HG02759 (cell line): ENCODE measurements around the gene UMAD1.

Source experiments
- ATAC-seq: cut with Tn5 transposase; IDR thresholded peaks from one replicate; pipeline ENCODE4 v1.9.1; 2021; ENCODE audit warnings: mild to moderate bottlenecking, moderate library complexity; ENCODE audit not compliant: unreplicated experiment

Gene UMAD1

GRCh38 chr7:7718492-7718891 is 77.9 kb downstream of the UMAD1 start, which contains the start of gene RPA3:
TSS of gene RPA3 (minus strand) at chr7:7718607. CDS start at chr7:7640418, 78,189 bp downstream.
- no peak for ATAC-seq

- peak; percentile 95 for ATAC-seq
Measured at GRCh38 chr7:7719236-7719635, 78.7 kb downstream of the UMAD1 start.

- ATAC-seq: no peak
Measured at GRCh38 chr7:7720193-7720592, 79.6 kb downstream of the UMAD1 start.

- no peak for ATAC-seq
Measured at GRCh38 chr7:7720750-7721621, 80.4 kb downstream of the UMAD1 start.

GRCh38 chr7:7731732-7732131 is 91.2 kb downstream of the UMAD1 start:
- ATAC-seq: no peak

GRCh38 chr7:7732621-7733281 is 92.2 kb downstream of the UMAD1 start:
- ATAC-seq: no peak

GRCh38 chr7:7736671-7737070 is 96.1 kb downstream of the UMAD1 start:
- ATAC-seq: no peak

- ATAC-seq: no peak
Measured at GRCh38 chr7:7737674-7738073, 97.1 kb downstream of the UMAD1 start.

GRCh38 chr7:7738177-7738576 is 97.6 kb downstream of the UMAD1 start:
- ATAC-seq: no peak

- ATAC-seq: no peak
Measured at GRCh38 chr7:7738622-7739021, 98.1 kb downstream of the UMAD1 start.

- ATAC-seq: peak; percentile 57
Measured at GRCh38 chr7:7739204-7740036, 98.9 kb downstream of the UMAD1 start.

- ATAC-seq: no peak
Measured at GRCh38 chr7:7740037-7740355, 99.4 kb downstream of the UMAD1 start.

GRCh38 chr7:7742223-7742622 is 101.7 kb downstream of the UMAD1 start:
- no peak for ATAC-seq

- no peak for ATAC-seq
Measured at GRCh38 chr7:7745258-7745657, 104.7 kb downstream of the UMAD1 start.

GRCh38 chr7:7745966-7746365 is 105.4 kb downstream of the UMAD1 start:
- ATAC-seq: no peak

GRCh38 chr7:7746458-7746857 is 105.9 kb downstream of the UMAD1 start:
- ATAC-seq: no peak

GRCh38 chr7:7750571-7751242 is 110.2 kb downstream of the UMAD1 start:
- ATAC-seq: no peak

- ATAC-seq: no peak
Measured at GRCh38 chr7:7751243-7752092, 110.9 kb downstream of the UMAD1 start.

- no peak for ATAC-seq
Measured at GRCh38 chr7:7756577-7756976, 116.0 kb downstream of the UMAD1 start.

GRCh38 chr7:7757576-7757975 is 117.0 kb downstream of the UMAD1 start:
- no peak for ATAC-seq
